HepG2 (cell line): Measurements from ENCODE around the gene PIGO. TPM values are rescaled to one million over a fixed set of nuclear protein-coding genes. Genes with fewer than 3 reads are reported as not detected.
A peak's percentile ranks its signal among the peaks of the same experiment; 100 is the strongest.

ENCODE experiments used
- ATAC-seq: fragments of 200-7000 bp; cut with Tn5 transposase; 3 replicates; pipeline ENCODE4 v1.9.1; 2020; ENCODE audit warnings: mild to moderate bottlenecking, moderate library complexity
- BruUV-seq: library from RNA; stranded (reverse); fragments of 400-500 nt; replicated peaks from 2 replicates; lab custom pipeline; 2021; lab: Mats Ljungman, UMichigan
- CTCF ChIA-PET: fragments of 300-600 bp; formaldehyde crosslinking; extraction: SDS; loops from one replicate; lab custom pipeline; 2021; ENCODE audit warnings: low total read pairs, inconsistent platforms, low intra/inter-chr PET ratio; lab: Yijun Ruan, JAX
- POLR2A ChIA-PET: fragments of 350-600 bp; sonication (Branson Sonifier 250); formaldehyde crosslinking; loops from one replicate; lab custom pipeline; 2020; ENCODE audit warnings: antibody characterized with exemption, inconsistent platforms; lab: Yijun Ruan, JAX
- DNase-seq: peaks from one replicate; pipeline ENCODE4 v3.0.0-alpha.2; 2015; ENCODE audit warnings: low spot score
- FAIRE-seq: peaks from 3 replicates; lab custom pipeline; 2011; peaks lifted over from hg19 to GRCh38; lab: Jason Lieb, UNC
- H2AFZ ChIP-seq: one replicate; pipeline ENCODE4 v1.6.1; 2011; ENCODE audit warnings: low read length, inconsistent platforms
- H3K27ac ChIP-seq: fragments of 300-600 bp; 3 replicates; pipeline ENCODE4 v1.8.0; 2011; ENCODE audit warnings: mixed run types, mild to moderate bottlenecking, mixed read lengths, low read length, inconsistent platforms; ENCODE audit not compliant: insufficient read depth; ENCODE audit errors: extremely low read length
- H3K27me3 ChIP-seq, 2 experiments: fragments of 200-600 bp in 1 of 2; 2 replicates in 1 of 2; 3 replicates in 1 of 2; pipeline versions ENCODE4 v1.6.0 to v1.8.0; 2011; ENCODE audit warnings: low read length in 2 of 2, mild to moderate bottlenecking in 2 of 2, moderate library complexity in 2 of 2, inconsistent platforms in 1 of 2; ENCODE audit not compliant: insufficient read depth in 2 of 2, control insufficient read depth in 1 of 2
- H3K36me3 ChIP-seq, 2 experiments: fragments of 200-600 bp in 1 of 2; replicated peaks in 1 of 2; 2 replicates in 1 of 2; 3 replicates in 1 of 2; pipeline versions ENCODE4 v1.5.1 to v1.8.0; 2011; ENCODE audit warnings: low read length in 2 of 2, inconsistent platforms in 1 of 2; ENCODE audit not compliant: insufficient read depth in 2 of 2, control insufficient read depth in 1 of 2
- H3K4me1 ChIP-seq: 2 replicates; pipeline ENCODE4 v1.5.1; 2012; ENCODE audit warnings: low read length, inconsistent platforms; ENCODE audit not compliant: insufficient read depth
- H3K4me2 ChIP-seq: 2 replicates; pipeline ENCODE4 v1.6.0; 2011; ENCODE audit warnings: low read depth, low read length, inconsistent platforms
- H3K4me3 ChIP-seq, 3 experiments: fragments of 200-600 bp in 1 of 3; sonication (generic), shearing (Covaris generic) in 1 of 3; replicated peaks in 1 of 3; 2 replicates each; pipeline ENCODE4 v1.5.1; 2011 to 2016; ENCODE audit warnings: low read length in 3 of 3, inconsistent platforms in 2 of 3, low read depth in 2 of 3, mild to moderate bottlenecking in 2 of 3, control low read depth in 1 of 3, mixed read lengths in 1 of 3; ENCODE audit not compliant: insufficient read depth in 1 of 3
- H3K79me2 ChIP-seq: one replicate; pipeline ENCODE4 v1.6.1; 2011; ENCODE audit warnings: low read length, inconsistent platforms; ENCODE audit not compliant: insufficient read depth
- H3K9ac ChIP-seq: 2 replicates; pipeline ENCODE4 v1.6.0; 2011; ENCODE audit warnings: mild to moderate bottlenecking, low read depth, low read length, inconsistent platforms; ENCODE audit not compliant: insufficient read depth
- H3K9me3 ChIP-seq: 2 replicates; pipeline ENCODE4 v1.5.1; 2012; ENCODE audit warnings: mild to moderate bottlenecking, low read length
- H4K20me1 ChIP-seq: 2 replicates; pipeline ENCODE4 v1.6.0; 2011; ENCODE audit warnings: inconsistent platforms, mild to moderate bottlenecking, low read length, moderate library complexity; ENCODE audit not compliant: insufficient read depth
- CREM ChIP-seq, 2 experiments: sonication (generic) in 1 of 2; formaldehyde crosslinking in 1 of 2; IDR thresholded peaks; 2 replicates each; pipeline versions ENCODE4 v1.4.0 to v1.6.1; 2016 to 2020; ENCODE audit warnings: antibody characterized with exemption in 1 of 2, mild to moderate bottlenecking in 1 of 2, missing genetic modification reagents in 1 of 2
- HMGA1 ChIP-seq: sonication (generic); formaldehyde crosslinking; conservative IDR thresholded peaks from 2 replicates; pipeline ENCODE4 v1.4.0; 2020; ENCODE audit warnings: missing genetic modification reagents
- KAT8 ChIP-seq: IDR thresholded peaks from 2 replicates; pipeline ENCODE4 v1.6.1; 2016; ENCODE audit warnings: missing genetic modification reagents, missing compliant biosample characterization
- KLF16 ChIP-seq, 2 experiments: sonication (generic) in 1 of 2; formaldehyde crosslinking in 1 of 2; IDR thresholded peaks; 2 replicates each; pipeline versions ENCODE4 v1.6.1 to v1.8.0; 2016 to 2023; ENCODE audit warnings: missing genetic modification reagents in 2 of 2, missing compliant biosample characterization in 1 of 2
- LBX2 ChIP-seq: sonication (generic); formaldehyde crosslinking; IDR thresholded peaks from 2 replicates; pipeline ENCODE4 v1.5.0; 2020; ENCODE audit warnings: missing genetic modification reagents, mild to moderate bottlenecking, borderline replicate concordance
- MBNL3 ChIP-seq: fragments of 250-450 bp; sonication (Bioruptor Pico); conservative IDR thresholded peaks from 2 replicates; pipeline ENCODE4 v1.8.0; 2022; ENCODE audit warnings: mild to moderate bottlenecking, inconsistent platforms
- NFE2L2 ChIP-seq: fragments of 150-350 bp; IDR thresholded peaks from 2 replicates; pipeline ENCODE4 v1.6.1; 2014; ENCODE audit warnings: low read length
- PHF5A ChIP-seq: IDR thresholded peaks from one replicate; pipeline ENCODE4 v1.6.1; 2018; ENCODE audit warnings: low read depth, missing genetic modification reagents; ENCODE audit not compliant: unreplicated experiment
- TFDP1 ChIP-seq: IDR thresholded peaks from 2 replicates; pipeline ENCODE4 v1.6.1; 2016; ENCODE audit warnings: missing compliant biosample characterization, missing genetic modification reagents, borderline replicate concordance
- TIGD3 ChIP-seq: sonication (generic); formaldehyde crosslinking; IDR thresholded peaks from 2 replicates; pipeline ENCODE4 v1.5.1; 2020; ENCODE audit warnings: mild to moderate bottlenecking, missing genetic modification reagents, borderline replicate concordance
- ZBTB21 ChIP-seq: sonication (generic); formaldehyde crosslinking; IDR thresholded peaks from 2 replicates; pipeline ENCODE4 v1.4.0; 2020; ENCODE audit warnings: missing genetic modification reagents
- ZBTB34 ChIP-seq: sonication (generic); formaldehyde crosslinking; IDR thresholded peaks from 2 replicates; pipeline ENCODE4 v1.8.0; 2022; ENCODE audit warnings: mild to moderate bottlenecking, missing genetic modification reagents
- ZFY ChIP-seq: sonication (generic); formaldehyde crosslinking; IDR thresholded peaks from 2 replicates; pipeline ENCODE4 v1.4.0; 2020; ENCODE audit warnings: missing genetic modification reagents
- ZNF276 ChIP-seq: sonication (generic); formaldehyde crosslinking; IDR thresholded peaks from 2 replicates; pipeline ENCODE4 v1.4.0; 2020; ENCODE audit warnings: mild to moderate bottlenecking, low read depth, missing genetic modification reagents
- ZNF576 ChIP-seq: sonication (generic); formaldehyde crosslinking; IDR thresholded peaks from 2 replicates; pipeline ENCODE4 v1.4.0; 2020; ENCODE audit warnings: mild to moderate bottlenecking, missing genetic modification reagents
- WGBS: methylation state at CpG from one replicate; pipeline ENCODE4 v1.1.6; 2017; ENCODE audit warnings: low lambda C conversion rate; 5-methylcytosine and 5-hydroxymethylcytosine counted together
- in situ Hi-C: cut with HindIII; loops from 2 replicates; pipeline ENCODE4 v1.10.0; 2017; ENCODE audit warnings: low pct_unique_long_range_greater_than_20kb; ENCODE audit not compliant: extremely low pct_ligation_motif_present
- intact Hi-C: fragments of 100-400 bp; cut with micrococcal nuclease; formaldehyde crosslinking; loops from one replicate; pipeline ENCODE4 v1.10.0; 2022; ENCODE audit not compliant: unreplicated experiment
- polyA plus RNA-seq, 8 experiments: library from polyadenylated mRNA; depleted of rRNA in 3 of 8; stranded (reverse) in 7 of 8; unstranded in 1 of 8; fragments of >200 nt; fragmentation: Illumina TruSeq in 4 of 8; extraction: Trizol in 4 of 8; gene quantifications; 2 replicates each; pipeline versions ENCODE4 v1.2.1 to v1.2.3, GENCODE V29; 2011 to 2016; ENCODE audit warnings: low read depth in 4 of 8, missing spikeins in 1 of 8, mixed read lengths in 1 of 8; ENCODE audit not compliant: insufficient read depth in 1 of 8
- total RNA-seq, 5 experiments: library from RNA; depleted of rRNA; stranded (reverse); fragments of >200 nt; fragmentation: Illumina TruSeq; extraction: Trizol; gene quantifications; 2 replicates each; pipeline ENCODE4 v1.2.3, GENCODE V29; 2016; ENCODE audit warnings: low read depth in 1 of 5

The PIGO gene
- total and polyA plus RNA-seq, 2 of the 13 experiments (the other 11 are each of a cell fraction or from before 2014, with no cell fraction given): 20.5 to 26.2 TPM

GRCh38 chr9:35134920-35135319, 38.5 kb upstream of the PIGO start (continued):
- TF ChIP-seq ZNF276 (CRISPR knock-in tag) (no peak), LBX2 (no peak), CREM (IDR thresholded peaks at IDR 0.05) (no peak), CREM (CRISPR knock-in tag; IDR thresholded peaks at IDR 0.05) (no peak), ZNF576 (no peak)
- TF ChIP-seq, all 625 proteins: peak for 0

- no TSS peak for BruUV-seq
- 7% methylated on average over 27 of the region's 30 CpGs for WGBS
- Histone ChIP-seq H3K4me1 (peaks cover 30% of the 10 kb centered on the region), H3K9ac (peak overlapping the region; percentile 54), H3K9me3 (no peaks in the 10 kb centered on the region), H3K27me3 (no peaks in the 10 kb centered on the region; a peak in 1 of 5 replicates), H3K27ac (peak overlapping the region; percentile 56), H4K20me1 (no peaks in the 10 kb centered on the region), H3K4me3 (peak overlapping the region; percentile 78 to 96 (median 79)), H3K79me2 (no peaks in the 10 kb centered on the region), H2AFZ (no peak overlapping the region), H3K4me2 (peak overlapping the region; percentile 100), H3K36me3 (no peaks in the 10 kb centered on the region)
- ATAC-seq: peak; percentile 84
- intact Hi-C loops (loop anchor here (1.0 to 5.0 kb wide), 4 partner anchors 141 to 360 kb away; no protein-coding TSS in a partner anchor), in situ Hi-C loops (loop anchor here (5.0 to 10.0 kb wide), 3 partner anchors 140 to 538 kb away; partner anchors contain the start of genes CCDC107, RMRP and SIT1)
- peak; percentile 81 for FAIRE-seq
- CTCF ChIA-PET: interaction anchor here (2.2 to 2.9 kb wide), 2 partner anchors 142 to 360 kb away, joined by 14 to 40 read pairs; no protein-coding TSS in a partner anchor
- DNase-seq: peak; percentile 86
- POLR2A ChIA-PET: interaction anchor here (0.8 to 2.5 kb wide), 3 partner anchors 45 to 298 kb away, joined by 3 to 14 read pairs (median 7); partner anchors contain the start of gene UNC13B
- TF ChIP-seq KAT8 (CRISPR knock-in tag) (peak; percentile 44; the same call in 1 of the 2 replicates), MBNL3 (no peak), HMGA1 (CRISPR knock-in tag) (no peak), ZBTB21 (no peak), TFDP1 (CRISPR knock-in tag) (peak; percentile 16; the same call in 1 of the 2 replicates), ZBTB34 (CRISPR knock-in tag) (peak; percentile 65; the same call in 1 of the 2 replicates), ZFY (CRISPR knock-in tag) (peak; percentile 48), NFE2L2 (no peak), PHF5A (CRISPR knock-in tag) (no peak), TIGD3 (CRISPR knock-in tag) (no peak), KLF16 (CRISPR knock-in tag; IDR thresholded peaks at IDR 0.05) (0 out of 4 replicates have a peak, but pooled peaks of 1 of the 2 experiments have one; percentile 32)
These were observed 20.6 kb upstream of the PIGO start for GRCh38 chr9:35116898-35117551.
